Activated CD4-positive, alpha-beta T cell treated with anti-CD3 and anti-CD28 coated beads, Interleukin-2, amount 10 ng/mL, durations not matched to agents 24 days and 14 days (primary cell): ENCODE data around the gene SNAPC4. TPM values are rescaled to one million over a fixed set of nuclear protein-coding genes. Genes with fewer than 3 reads are reported as not detected.
A peak's percentile ranks its signal among the peaks of the same experiment; 100 is the strongest.

Experiments used
- DNase-seq: peaks from one replicate; pipeline ENCODE4 v3.0.0; 2022
- H3K27ac Mint-ChIP-seq: one replicate; pipeline ENCODE4 v1.8.0; 2022; ENCODE audit warnings: mild to moderate bottlenecking, mixed read lengths
- H3K27me3 Mint-ChIP-seq: one replicate; pipeline ENCODE4 v1.8.0; 2022; ENCODE audit warnings: mixed read lengths
- H3K36me3 Mint-ChIP-seq: one replicate; pipeline ENCODE4 v1.8.0; 2022; ENCODE audit warnings: low read depth, mild to moderate bottlenecking, mixed read lengths
- H3K4me1 Mint-ChIP-seq: one replicate; pipeline ENCODE4 v1.8.0; 2021; ENCODE audit warnings: mixed read lengths
- H3K4me3 Mint-ChIP-seq: one replicate; pipeline ENCODE4 v1.8.0; 2022; ENCODE audit warnings: mild to moderate bottlenecking, moderate library complexity, mixed read lengths
- H3K9me3 Mint-ChIP-seq: one replicate; pipeline ENCODE4 v1.8.0; 2021; ENCODE audit warnings: mixed read lengths
- intact Hi-C: fragments of 100-400 bp; cut with micrococcal nuclease; formaldehyde crosslinking; loops from one replicate; pipeline ENCODE4 v1.15.1; 2023
- total RNA-seq: library from RNA; stranded (reverse); gene quantifications from 2 replicates; pipeline ENCODE4 v1.2.3, GENCODE V29; 2022

Gene SNAPC4
- total RNA-seq, 1 donor from 2014 or later, result 27.3 TPM

- Mint-ChIP-seq H3K36me3 (no peaks in the 10 kb centered on the region), H3K4me1 (no peaks in the 10 kb centered on the region), H3K27ac (no peak overlapping the region), H3K4me3 (no peak overlapping the region), H3K9me3 (no peaks in the 10 kb centered on the region), H3K27me3 (no peaks in the 10 kb centered on the region)
- no peak for DNase-seq
- intact Hi-C loops, result no loop called here
Measured at GRCh38 chr9:136372006-136372405, 28.0 kb downstream of the SNAPC4 start.

- no peaks in the 10 kb centered on the region for H3K9me3 Mint-ChIP-seq
- H3K4me1 Mint-ChIP-seq, result no peaks in the 10 kb centered on the region
- intact Hi-C loops, result no loop called here
Measured at GRCh38 chr9:136371533-136371880, 28.5 kb downstream of the SNAPC4 start.

GRCh38 chr9:136370687-136371532 is 29.1 kb downstream of the SNAPC4 start:
- Mint-ChIP-seq H3K27me3 (no peaks in the 10 kb centered on the region), H3K4me1 (no peaks in the 10 kb centered on the region), H3K27ac (no peak overlapping the region), H3K36me3 (no peaks in the 10 kb centered on the region), H3K4me3 (no peak overlapping the region), H3K9me3 (no peaks in the 10 kb centered on the region)
- no peak for DNase-seq
- intact Hi-C loops, result no loop called here

More at GRCh38 chr9:136371533-136371880, 28.5 kb downstream of the SNAPC4 start:
- H3K4me3 Mint-ChIP-seq, result no peak overlapping the region
- H3K27ac Mint-ChIP-seq, result no peak overlapping the region
- DNase-seq, result no peak
- H3K36me3 Mint-ChIP-seq, result no peaks in the 10 kb centered on the region
- H3K27me3 Mint-ChIP-seq, result no peaks in the 10 kb centered on the region

DNA sequence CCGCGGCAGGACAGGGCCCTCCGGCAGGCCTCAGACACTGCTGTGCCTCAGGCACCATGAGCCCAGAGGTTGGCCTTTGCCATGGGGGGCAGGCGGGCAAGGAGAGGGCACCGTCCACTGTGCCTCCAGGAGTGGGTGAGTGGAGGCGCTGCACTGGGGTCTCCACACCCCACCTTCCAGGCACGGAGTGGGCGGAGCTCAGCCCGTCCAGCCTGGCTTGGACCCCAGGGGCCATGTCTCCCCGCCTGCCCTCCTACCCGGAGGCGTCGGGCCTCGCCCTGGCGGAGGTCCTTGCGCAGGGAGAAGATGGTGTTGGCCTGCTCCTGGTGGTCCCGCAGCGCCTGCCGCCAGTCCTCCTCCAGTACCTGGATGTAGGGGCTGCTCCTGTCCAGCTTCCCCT is 29.9 kb downstream of the SNAPC4 start:
- Mint-ChIP-seq H3K27me3 (no peaks in the 10 kb centered on the region), H3K4me3 (no peak overlapping the region), H3K9me3 (no peaks in the 10 kb centered on the region), H3K4me1 (no peaks in the 10 kb centered on the region), H3K27ac (no peak overlapping the region), H3K36me3 (peaks cover 2% of the 10 kb centered on the region)
- no peak for DNase-seq
- intact Hi-C loops, result no loop called here

DNA sequence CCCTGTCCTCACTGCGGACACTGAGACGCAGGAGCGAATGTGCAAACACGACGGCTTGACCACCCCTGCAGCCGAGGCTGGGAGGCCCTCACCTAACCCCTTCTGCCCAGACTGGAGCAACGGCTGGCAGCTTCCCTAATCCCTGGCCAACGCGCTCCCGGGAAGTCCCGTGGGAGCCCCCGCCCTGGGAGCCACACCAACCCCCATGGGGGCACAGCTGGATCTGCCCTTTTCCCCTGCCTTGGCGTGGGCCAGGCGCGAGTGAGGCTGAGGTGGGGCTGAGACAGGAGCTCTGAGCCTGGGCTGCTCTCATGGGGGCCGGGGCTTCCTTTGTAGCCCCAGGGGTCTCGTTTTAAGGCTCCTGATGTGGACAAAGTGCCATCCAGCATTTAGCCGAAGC is 31.8 kb downstream of the SNAPC4 start:
- intact Hi-C loops, result no loop called here
- Mint-ChIP-seq H3K4me3 (no peak overlapping the region), H3K9me3 (no peaks in the 10 kb centered on the region), H3K36me3 (peaks cover 5% of the 10 kb centered on the region), H3K27ac (no peak overlapping the region), H3K27me3 (no peaks in the 10 kb centered on the region), H3K4me1 (no peaks in the 10 kb centered on the region)
- no peak for DNase-seq

DNA sequence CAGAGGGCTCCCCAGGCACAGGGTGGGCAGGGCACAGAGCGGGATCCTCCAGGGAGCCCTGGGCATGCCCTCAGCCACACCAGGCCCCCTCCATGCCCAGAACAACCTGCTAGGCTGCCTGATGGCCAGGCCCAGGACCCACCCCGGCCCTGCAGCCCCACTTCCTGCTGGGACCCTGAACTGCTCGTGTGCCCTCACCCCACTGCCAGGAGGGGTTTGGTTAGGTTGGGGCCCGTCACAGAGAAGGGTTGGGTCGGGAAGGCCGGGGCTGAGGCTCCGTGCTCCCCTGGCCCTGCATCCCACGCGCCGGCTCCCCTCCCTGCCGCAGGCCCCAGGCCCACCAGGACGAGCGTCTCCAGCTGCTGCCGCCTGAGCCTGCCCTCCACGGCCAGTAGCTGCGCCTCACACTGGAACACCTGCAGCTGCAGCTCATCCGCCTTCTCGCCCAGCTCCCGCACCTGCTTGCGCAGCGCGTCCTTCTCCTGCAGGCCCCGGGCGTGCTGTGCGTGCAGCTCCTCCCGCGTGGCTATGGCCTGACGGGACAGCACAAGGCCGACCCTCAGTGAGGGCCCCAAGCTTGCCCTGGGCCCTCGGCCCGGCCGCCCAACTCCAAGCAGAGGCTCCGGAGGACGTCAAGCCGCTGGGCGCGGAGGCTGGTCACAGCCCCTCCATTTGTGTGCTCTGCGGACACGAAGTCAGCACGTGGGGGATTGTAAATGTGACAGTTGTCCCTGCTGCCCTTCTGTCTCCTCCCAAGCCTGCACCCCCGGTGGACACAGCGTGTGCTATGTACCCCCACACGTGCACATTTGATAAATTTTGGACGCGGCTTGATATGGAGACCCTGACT is 32.4 kb downstream of the SNAPC4 start:
- intact Hi-C loops, result no loop called here
- Mint-ChIP-seq H3K27me3 (no peaks in the 10 kb centered on the region), H3K4me3 (no peak overlapping the region), H3K36me3 (peaks cover 5% of the 10 kb centered on the region), H3K9me3 (no peaks in the 10 kb centered on the region), H3K4me1 (peaks cover 4% of the 10 kb centered on the region), H3K27ac (no peak overlapping the region)
- no peak for DNase-seq

GRCh38 chr9:136366826-136367225 is 33.1 kb downstream of the SNAPC4 start:
- no peak overlapping the region for H3K4me3 Mint-ChIP-seq
- intact Hi-C loops, result no loop called here
- no peaks in the 10 kb centered on the region for H3K27me3 Mint-ChIP-seq
- H3K4me1 Mint-ChIP-seq, result peaks cover 4% of the 10 kb centered on the region
- H3K27ac Mint-ChIP-seq, result no peak overlapping the region
- peaks cover 5% of the 10 kb centered on the region for H3K36me3 Mint-ChIP-seq
- H3K9me3 Mint-ChIP-seq, result no peaks in the 10 kb centered on the region
- no peak for DNase-seq

DNA sequence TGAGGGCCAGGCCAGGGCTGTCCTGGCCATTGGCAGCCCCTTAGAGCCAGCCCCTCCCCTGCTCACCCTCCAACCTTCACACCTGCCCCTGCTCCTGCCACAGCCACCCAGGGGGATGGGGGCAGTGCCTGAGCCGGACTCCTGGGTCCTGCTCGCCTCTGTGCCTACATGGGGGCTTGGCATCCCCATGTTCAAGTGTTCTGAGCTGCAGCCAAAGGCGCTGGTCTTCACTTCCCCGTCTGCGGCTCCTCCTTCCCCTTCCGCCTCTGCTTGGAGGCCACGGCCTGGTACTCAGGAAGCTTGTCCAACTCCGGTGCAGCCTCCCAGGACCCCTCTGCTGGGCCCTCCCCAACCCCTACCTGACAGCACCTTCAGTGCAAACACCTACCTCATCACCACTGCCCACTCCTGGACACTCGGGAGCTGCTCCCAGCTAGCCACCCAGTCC is 34.2 kb downstream of the SNAPC4 start:
- Mint-ChIP-seq H3K4me1 (peaks cover 4% of the 10 kb centered on the region), H3K27ac (no peak overlapping the region), H3K27me3 (no peaks in the 10 kb centered on the region), H3K9me3 (no peaks in the 10 kb centered on the region), H3K36me3 (peaks cover 5% of the 10 kb centered on the region), H3K4me3 (no peak overlapping the region)
- DNase-seq, result no peak
- intact Hi-C loops, result no loop called here

- DNase-seq, result no peak
- H3K4me1 Mint-ChIP-seq, result peaks cover 4% of the 10 kb centered on the region
- intact Hi-C loops, result no loop called here
- no peaks in the 10 kb centered on the region for H3K27me3 Mint-ChIP-seq
- H3K36me3 Mint-ChIP-seq, result peaks cover 5% of the 10 kb centered on the region
- no peaks in the 10 kb centered on the region for H3K9me3 Mint-ChIP-seq
- H3K27ac Mint-ChIP-seq, result no peak overlapping the region
- H3K4me3 Mint-ChIP-seq, result no peak overlapping the region
Measured at GRCh38 chr9:136364942-136365774, 34.8 kb downstream of the SNAPC4 start.

DNA sequence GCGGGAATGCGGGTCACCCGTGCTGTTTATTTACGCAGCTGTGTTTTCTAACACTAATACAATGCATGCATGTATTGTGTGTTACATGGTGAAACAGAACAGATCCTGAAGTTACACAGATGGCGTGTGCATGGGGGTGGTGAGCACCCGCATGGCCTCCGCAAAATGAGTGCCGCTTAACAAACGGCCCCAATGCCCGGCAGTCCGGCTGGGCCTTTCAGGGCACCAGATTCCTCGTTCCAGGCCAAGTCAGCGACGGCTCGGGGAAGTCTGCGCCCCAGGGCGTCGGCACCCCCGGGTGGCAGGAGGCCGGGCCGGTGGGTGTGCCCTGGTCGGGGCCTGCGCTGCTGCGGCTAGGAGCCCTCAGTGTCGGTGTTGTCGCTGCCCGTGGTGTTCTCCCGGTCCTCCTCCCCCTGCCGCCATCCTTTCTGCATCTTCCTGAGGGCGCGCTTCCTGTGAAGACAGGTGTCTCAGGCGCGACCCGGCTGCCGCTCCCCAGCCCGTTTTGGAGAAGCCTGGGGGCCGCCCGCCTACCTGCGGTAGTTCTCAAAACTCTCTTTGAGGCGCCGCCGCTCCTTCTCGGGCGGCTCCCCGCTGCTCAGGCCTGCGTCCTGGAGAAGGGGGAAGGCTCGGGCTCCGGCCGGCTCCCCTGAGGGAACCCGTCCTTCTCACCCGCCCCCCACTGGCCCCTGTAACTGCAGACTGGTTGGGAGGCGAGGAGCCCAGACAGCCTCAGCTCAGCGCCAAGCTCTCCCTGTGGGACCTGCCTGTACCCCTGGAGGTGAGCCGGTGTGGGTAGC is 35.8 kb downstream of the SNAPC4 start:
- DNase-seq, result no peak
- intact Hi-C loops, result loop anchor here (1.0 kb wide), 1 partner anchor 36 kb away; the partner anchor contains the start of gene SNAPC4
- H3K4me3 Mint-ChIP-seq, result peak overlapping the region; percentile 53
- H3K27ac Mint-ChIP-seq, result peak overlapping the region; percentile 16
- H3K9me3 Mint-ChIP-seq, result no peaks in the 10 kb centered on the region
- peaks cover 5% of the 10 kb centered on the region for H3K36me3 Mint-ChIP-seq
- H3K4me1 Mint-ChIP-seq, result peaks cover 4% of the 10 kb centered on the region
- H3K27me3 Mint-ChIP-seq, result no peaks in the 10 kb centered on the region

DNA sequence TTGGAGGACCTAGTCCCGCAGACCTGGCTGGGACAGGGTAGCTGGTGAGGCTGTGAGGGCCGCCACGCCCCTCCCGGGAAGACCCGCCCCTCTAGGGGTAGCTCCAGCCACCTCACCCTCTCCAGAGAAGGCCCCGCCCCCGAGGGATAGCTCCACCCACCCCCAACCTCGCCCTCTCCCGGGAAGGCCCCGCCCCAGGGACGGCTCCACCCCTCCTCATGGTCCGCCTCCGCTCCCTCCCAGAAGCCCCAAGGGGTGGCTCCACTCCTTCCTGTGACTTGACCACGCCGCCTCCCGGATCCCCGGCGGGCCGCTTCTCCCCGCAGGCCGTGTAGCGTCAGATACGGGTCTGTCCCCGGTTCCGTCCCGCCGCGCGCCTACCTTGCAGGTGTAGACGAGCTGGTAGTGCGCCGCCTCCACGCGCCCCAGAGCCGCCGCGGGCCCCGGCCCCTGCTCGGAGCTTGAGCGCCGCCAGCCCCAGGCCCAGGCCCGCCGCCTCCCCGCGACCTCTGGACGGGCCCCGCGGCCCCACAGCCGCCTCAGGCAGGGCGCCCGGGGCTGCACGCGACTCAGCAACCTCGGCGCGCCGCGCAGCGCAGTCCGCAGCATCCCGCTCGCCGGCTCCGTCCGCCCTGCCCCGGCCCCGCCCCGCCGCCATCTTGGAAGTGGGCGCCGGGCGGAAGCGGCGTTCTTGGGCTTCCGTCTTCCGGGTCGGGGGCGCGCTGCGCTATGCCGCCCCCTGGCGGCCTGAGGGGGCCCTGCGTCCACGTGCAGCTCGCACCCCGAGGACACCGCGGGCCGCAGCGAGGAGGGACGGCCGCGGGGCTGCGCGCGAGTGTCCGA is 36.6 kb downstream of the SNAPC4 start, which contains the start of gene DNLZ:
Gene DNLZ (minus strand): TSS at position 639 of the 843 bp plus-strand sequence. CDS start 30 bp downstream, at position 609.
- H3K4me1 Mint-ChIP-seq, result peaks cover 4% of the 10 kb centered on the region
- no peaks in the 10 kb centered on the region for H3K9me3 Mint-ChIP-seq
- no peaks in the 10 kb centered on the region for H3K27me3 Mint-ChIP-seq
- peak; percentile 97 for DNase-seq
- peaks cover 5% of the 10 kb centered on the region for H3K36me3 Mint-ChIP-seq
- intact Hi-C loops, result loop anchor here (1.0 kb wide), 1 partner anchor 37 kb away; the partner anchor contains the start of gene SNAPC4
- H3K27ac Mint-ChIP-seq, result peak within 1 kb of the TSS; percentile 89
- peak within 1 kb of the TSS; percentile 83 for H3K4me3 Mint-ChIP-seq

DNA sequence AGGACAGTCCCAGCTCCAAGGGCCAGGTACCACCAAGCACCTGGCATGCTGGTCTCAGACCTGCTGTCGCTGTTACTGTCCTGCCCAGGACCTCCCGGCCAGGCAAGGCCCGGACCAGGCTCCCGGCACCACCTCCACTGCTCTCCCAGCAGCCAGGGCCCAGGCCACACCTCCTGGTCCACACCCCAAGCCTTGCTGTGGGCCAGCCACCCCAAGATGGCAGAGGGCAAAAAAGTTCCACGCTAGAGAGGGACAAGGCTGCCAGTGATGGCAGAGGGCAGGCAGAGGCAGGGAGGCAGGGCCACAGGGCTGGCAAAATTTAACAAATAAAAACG is 37.6 kb downstream of the SNAPC4 start:
- intact Hi-C loops, result no loop called here
- H3K4me1 Mint-ChIP-seq, result peaks cover 4% of the 10 kb centered on the region
- no peaks in the 10 kb centered on the region for H3K27me3 Mint-ChIP-seq
- no peak overlapping the region for H3K27ac Mint-ChIP-seq
- no peak overlapping the region for H3K4me3 Mint-ChIP-seq
- no peaks in the 10 kb centered on the region for H3K9me3 Mint-ChIP-seq
- H3K36me3 Mint-ChIP-seq, result peaks cover 5% of the 10 kb centered on the region
- peak; percentile 63 for DNase-seq
